Astrocyte (in vitro differentiated cells and primary cell): ENCODE results near the gene TSNAXIP1. TPM values are rescaled to one million over a fixed set of nuclear protein-coding genes. Genes with fewer than 3 reads are reported as not detected.
A peak's percentile ranks its signal among the peaks of the same experiment; 100 is the strongest.

ENCODE experiments used
- DNase-seq: peaks from one replicate; pipeline ENCODE4 v3.0.0-alpha.2; 2010; ENCODE audit warnings: low read depth
- FAIRE-seq: peaks from 2 replicates; lab custom pipeline; 2011; peaks lifted over from hg19 to GRCh38; lab: Jason Lieb, UNC
- H2AFZ ChIP-seq: 2 replicates; pipeline ENCODE4 v1.6.0; 2012; ENCODE audit warnings: low read depth, low read length, inconsistent platforms
- H3K27ac ChIP-seq: 2 replicates; pipeline ENCODE4 v1.5.1; 2011; ENCODE audit warnings: low read depth, low read length, inconsistent platforms
- H3K27me3 ChIP-seq: 2 replicates; pipeline ENCODE4 v1.6.0; 2011; ENCODE audit warnings: low read length, inconsistent platforms; ENCODE audit not compliant: insufficient read depth
- H3K36me3 ChIP-seq: 2 replicates; pipeline ENCODE4 v1.5.1; 2011; ENCODE audit warnings: low read length, inconsistent platforms; ENCODE audit not compliant: insufficient read depth
- H3K4me1 ChIP-seq: 2 replicates; pipeline ENCODE4 v1.5.1; 2011; ENCODE audit warnings: low read length, inconsistent platforms; ENCODE audit not compliant: insufficient read depth
- H3K4me2 ChIP-seq: 2 replicates; pipeline ENCODE4 v1.6.0; 2012; ENCODE audit warnings: low read length, inconsistent platforms
- H3K4me3 ChIP-seq: 2 replicates; pipeline ENCODE4 v1.5.1; 2011; ENCODE audit warnings: low read depth, mild to moderate bottlenecking, low read length, inconsistent platforms; ENCODE audit not compliant: insufficient read depth
- H3K79me2 ChIP-seq: 2 replicates; pipeline ENCODE4 v1.6.0; 2012; ENCODE audit warnings: mild to moderate bottlenecking, low read length, inconsistent platforms; ENCODE audit not compliant: insufficient read depth
- H3K9ac ChIP-seq: 2 replicates; pipeline ENCODE4 v1.6.0; 2012; ENCODE audit warnings: mild to moderate bottlenecking, low read length, inconsistent platforms
- H3K9me3 ChIP-seq: 2 replicates; pipeline ENCODE4 v1.5.1; 2012; ENCODE audit warnings: low read depth, mild to moderate bottlenecking, low read length, inconsistent platforms; ENCODE audit not compliant: insufficient read depth
- H4K20me1 ChIP-seq: 2 replicates; pipeline ENCODE4 v1.6.0; 2012; ENCODE audit warnings: low read length, inconsistent platforms; ENCODE audit not compliant: insufficient read depth
- H3K27ac Mint-ChIP-seq: one replicate; pipeline ENCODE4 v1.8.0; 2021; ENCODE audit warnings: mild to moderate bottlenecking, mixed read lengths; ENCODE audit not compliant: unreplicated experiment
- H3K27me3 Mint-ChIP-seq: one replicate; pipeline ENCODE4 v1.8.0; 2021; ENCODE audit warnings: low read depth, mixed read lengths; ENCODE audit not compliant: unreplicated experiment
- H3K36me3 Mint-ChIP-seq: one replicate; pipeline ENCODE4 v1.8.0; 2021; ENCODE audit warnings: low read depth, mixed read lengths; ENCODE audit not compliant: unreplicated experiment
- H3K4me1 Mint-ChIP-seq: one replicate; pipeline ENCODE4 v1.8.0; 2021; ENCODE audit warnings: low read depth, mixed read lengths; ENCODE audit not compliant: unreplicated experiment
- H3K4me3 Mint-ChIP-seq: one replicate; pipeline ENCODE4 v1.8.0; 2021; ENCODE audit warnings: mild to moderate bottlenecking, moderate library complexity, mixed read lengths; ENCODE audit not compliant: unreplicated experiment
- H3K9me3 Mint-ChIP-seq: one replicate; pipeline ENCODE4 v1.8.0; 2021; ENCODE audit warnings: mild to moderate bottlenecking, mixed read lengths; ENCODE audit not compliant: unreplicated experiment
- CTCF ChIP-seq: IDR thresholded peaks from 2 replicates; pipeline ENCODE4 v1.5.1; 2011; ENCODE audit warnings: low read depth, mild to moderate bottlenecking, inconsistent platforms, low read length, moderate library complexity; ENCODE audit not compliant: insufficient read depth
- EZH2 ChIP-seq: IDR thresholded peaks from 2 replicates; pipeline ENCODE4 v1.6.1; 2012; ENCODE audit warnings: mild to moderate bottlenecking, low read length, inconsistent platforms; ENCODE audit not compliant: insufficient read depth
- total RNA-seq: library from RNA; stranded (reverse); gene quantifications from 2 replicates; pipeline ENCODE4 v1.2.1, GENCODE V29; 2021

TSNAXIP1 gene
- total RNA-seq, 1 donor from 2014 or later = 1.5 TPM

- Histone ChIP-seq H2AFZ (no peak overlapping the region), H3K4me2 (no peak overlapping the region), H3K9ac (no peak overlapping the region), H3K4me3 (no peak overlapping the region), H3K79me2 (peaks cover 28% of the 10 kb centered on the region), H4K20me1 (peaks cover 45% of the 10 kb centered on the region), H3K27me3 (no peaks in the 10 kb centered on the region), H3K4me1 (peaks cover 6% of the 10 kb centered on the region), H3K27ac (no peak overlapping the region), H3K9me3 (no peaks in the 10 kb centered on the region), H3K36me3 (no peaks in the 10 kb centered on the region)
- Mint-ChIP-seq H3K27ac (no peak overlapping the region), H3K9me3 (no peaks in the 10 kb centered on the region), H3K4me1 (peaks cover 13% of the 10 kb centered on the region), H3K4me3 (no peak overlapping the region), H3K36me3 (peaks cover 7% of the 10 kb centered on the region), H3K27me3 (no peaks in the 10 kb centered on the region)
- FAIRE-seq (no peak), DNase-seq (no peak)
- TF ChIP-seq EZH2 (no peak), CTCF (no peak)
Observed at GRCh38 chr16:67775273-67775672, 31.4 kb upstream of the TSNAXIP1 start.

GRCh38 chr16:67779256-67780014, 27.3 kb upstream of the TSNAXIP1 start:
- H3K4me1 Mint-ChIP-seq = peaks cover 5% of the 10 kb centered on the region
- Histone ChIP-seq H3K79me2 (peaks cover 40% of the 10 kb centered on the region), H3K4me1 (no peaks in the 10 kb centered on the region), H3K36me3 (no peaks in the 10 kb centered on the region), H3K4me3 (no peak overlapping the region), H3K9me3 (no peaks in the 10 kb centered on the region), H3K27ac (no peak overlapping the region), H3K9ac (no peak overlapping the region), H2AFZ (no peak overlapping the region), H3K4me2 (no peak overlapping the region), H3K27me3 (no peaks in the 10 kb centered on the region), H4K20me1 (peaks cover 45% of the 10 kb centered on the region)
- TF ChIP-seq CTCF (no peak), EZH2 (no peak)
- H3K27me3 Mint-ChIP-seq = no peaks in the 10 kb centered on the region
- H3K9me3 Mint-ChIP-seq = no peaks in the 10 kb centered on the region
- peaks cover 4% of the 10 kb centered on the region for H3K36me3 Mint-ChIP-seq
- peak overlapping the region; percentile 4 for H3K27ac Mint-ChIP-seq
- no peak for FAIRE-seq
- no peak for DNase-seq
- no peak overlapping the region for H3K4me3 Mint-ChIP-seq

GRCh38 chr16:67780847-67781564, 25.7 kb upstream of the TSNAXIP1 start:
- TF ChIP-seq CTCF = no peak
- no peak for TF ChIP-seq EZH2
- Mint-ChIP-seq H3K27me3 (no peaks in the 10 kb centered on the region), H3K4me3 (no peak overlapping the region), H3K4me1 (peaks cover 5% of the 10 kb centered on the region), H3K9me3 (no peaks in the 10 kb centered on the region), H3K36me3 (peaks cover 4% of the 10 kb centered on the region), H3K27ac (no peak overlapping the region)
- Histone ChIP-seq H3K36me3 (no peaks in the 10 kb centered on the region), H3K27me3 (no peaks in the 10 kb centered on the region), H3K79me2 (peaks cover 37% of the 10 kb centered on the region), H3K27ac (no peak overlapping the region), H3K4me3 (no peak overlapping the region), H3K9me3 (no peaks in the 10 kb centered on the region), H3K9ac (no peak overlapping the region), H3K4me2 (no peak overlapping the region), H3K4me1 (no peaks in the 10 kb centered on the region), H4K20me1 (peaks cover 33% of the 10 kb centered on the region), H2AFZ (no peak overlapping the region)
- DNase-seq (no peak), FAIRE-seq (no peak)
